Measurements from ENCODE around the gene ZBTB7A. TPM values are rescaled to one million over a fixed set of nuclear protein-coding genes. Genes with fewer than 3 reads are reported as not detected.

ZBTB7A gene
- total RNA-seq, 3 donors from 2014 or later: 29.0 to 38.7 (median 29.8) TPM

DNA sequence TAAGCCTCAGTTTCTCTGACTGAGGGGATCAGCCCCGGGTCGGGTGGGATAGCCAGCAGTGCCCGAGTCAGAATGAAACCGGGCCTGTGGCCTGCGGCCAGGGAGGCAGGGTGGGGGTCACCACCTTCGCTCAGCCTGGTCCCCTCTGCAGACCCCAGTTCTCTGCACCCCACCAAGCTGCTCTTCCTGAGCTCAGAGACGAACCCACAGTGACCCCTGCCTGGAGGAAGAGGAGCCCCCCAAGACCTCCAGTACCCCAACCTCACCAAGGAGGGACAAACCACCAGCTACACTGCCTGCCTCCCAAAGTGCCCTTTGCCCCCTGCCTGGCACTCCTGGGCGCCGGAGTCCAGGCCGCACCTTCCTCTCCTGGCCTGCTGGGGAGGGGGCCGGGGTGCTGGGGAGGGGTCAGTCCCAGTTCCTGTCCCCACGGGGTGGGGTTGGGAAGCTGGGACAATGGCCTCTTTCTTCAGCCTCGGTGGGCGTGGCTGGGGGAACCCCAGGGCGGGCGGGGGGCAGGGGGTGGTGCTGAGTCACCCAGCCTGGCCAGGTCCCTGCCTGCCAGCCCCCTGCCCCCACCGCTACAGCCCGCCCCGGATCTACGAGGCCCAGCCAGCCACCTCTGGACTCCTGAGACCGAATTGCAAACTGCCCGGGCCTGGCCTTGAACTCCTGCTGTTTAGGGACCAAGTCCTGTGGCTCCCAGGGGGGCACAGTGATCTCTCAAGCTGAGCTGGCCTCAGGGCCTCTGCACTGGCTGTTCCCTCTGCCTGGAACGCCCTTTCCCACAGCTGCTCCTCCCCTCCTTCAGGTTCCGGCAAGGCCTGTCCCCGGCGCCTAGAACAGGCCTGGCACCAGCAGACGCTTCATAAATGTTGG, 14.3 kb downstream of the ZBTB7A start:
- intact Hi-C loops (cut with DNase I; ENCODE audit: low total_unique reads): no loop called here
- Histone ChIP-seq H3K27ac (peak overlapping the region; percentile 83 to 94), H3K27me3 (no peaks in the 10 kb centered on the region), H3K4me3 (peak overlapping the region; percentile 4 to 56 (median 26)), H3K4me1 (peaks cover 17 to 21% of the 10 kb centered on the region in 2 donors), H3K9me3 (no peaks in the 10 kb centered on the region), H3K36me3 (peaks cover 9% of the 10 kb centered on the region)
- DNase-seq (ENCODE audit: low spot score in 2 of 2): peak in 1 of 2 donors; percentile 81
- TF ChIP-seq, protein P1, sequence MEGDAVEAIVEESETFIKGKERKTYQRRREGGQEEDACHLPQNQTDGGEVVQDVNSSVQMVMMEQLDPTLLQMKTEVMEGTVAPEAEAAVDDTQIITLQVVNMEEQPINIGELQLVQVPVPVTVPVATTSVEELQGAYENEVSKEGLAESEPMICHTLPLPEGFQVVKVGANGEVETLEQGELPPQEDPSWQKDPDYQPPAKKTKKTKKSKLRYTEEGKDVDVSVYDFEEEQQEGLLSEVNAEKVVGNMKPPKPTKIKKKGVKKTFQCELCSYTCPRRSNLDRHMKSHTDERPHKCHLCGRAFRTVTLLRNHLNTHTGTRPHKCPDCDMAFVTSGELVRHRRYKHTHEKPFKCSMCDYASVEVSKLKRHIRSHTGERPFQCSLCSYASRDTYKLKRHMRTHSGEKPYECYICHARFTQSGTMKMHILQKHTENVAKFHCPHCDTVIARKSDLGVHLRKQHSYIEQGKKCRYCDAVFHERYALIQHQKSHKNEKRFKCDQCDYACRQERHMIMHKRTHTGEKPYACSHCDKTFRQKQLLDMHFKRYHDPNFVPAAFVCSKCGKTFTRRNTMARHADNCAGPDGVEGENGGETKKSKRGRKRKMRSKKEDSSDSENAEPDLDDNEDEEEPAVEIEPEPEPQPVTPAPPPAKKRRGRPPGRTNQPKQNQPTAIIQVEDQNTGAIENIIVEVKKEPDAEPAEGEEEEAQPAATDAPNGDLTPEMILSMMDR (IDR thresholded peaks at IDR 0.05): no peak
- TF ChIP-seq POLR2AphosphoS5 (IDR thresholded peaks at IDR 0.05) (no peak), POLR2A (IDR thresholded peaks at IDR 0.05) (no peak)

DNA sequence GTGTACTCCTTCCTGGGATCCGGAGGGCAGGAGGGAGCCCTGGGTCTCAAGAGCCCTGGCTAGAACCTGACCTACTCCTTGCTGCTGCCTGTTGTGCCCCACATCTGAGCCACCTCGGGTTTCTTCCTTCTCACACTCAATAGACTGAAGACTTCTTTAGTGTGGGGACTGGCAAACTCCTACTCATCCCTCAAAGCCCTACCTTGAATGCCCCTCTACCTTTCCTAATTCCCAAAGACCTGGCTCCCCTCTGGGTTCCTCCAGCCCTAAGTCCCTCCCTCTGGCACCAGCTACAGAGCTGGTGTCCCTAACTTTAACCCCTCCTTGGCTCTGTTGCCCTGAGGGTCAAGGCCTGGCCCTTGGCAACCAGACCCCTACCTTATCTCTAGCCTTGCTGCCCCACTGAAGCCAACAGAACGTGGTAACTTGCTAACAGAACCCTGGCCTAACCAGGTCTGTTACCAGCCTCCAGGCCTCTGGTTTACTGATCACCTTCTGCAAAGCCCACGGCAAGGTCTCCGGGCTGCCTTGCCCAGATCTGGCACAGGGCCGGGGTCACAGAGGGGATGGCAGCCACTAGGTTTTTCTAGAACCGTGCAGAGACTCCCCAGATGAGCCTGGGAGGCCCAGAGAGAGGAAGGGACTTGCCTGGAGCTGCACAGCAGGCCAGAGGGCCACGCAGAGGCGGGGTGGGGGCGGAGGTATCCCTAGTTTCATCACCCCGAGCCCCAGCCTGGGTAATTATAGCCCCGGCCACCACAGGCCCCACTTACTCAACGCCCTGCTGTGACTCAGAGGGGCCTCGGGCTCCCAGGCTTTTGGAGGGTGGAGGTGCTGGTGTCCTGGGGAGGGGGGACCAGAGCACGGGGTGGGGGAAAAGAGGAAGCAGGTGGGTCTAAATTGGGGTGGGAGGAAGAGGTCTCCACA, 15.3 kb downstream of the ZBTB7A start:
- no peak for DNase-seq (ENCODE audit: low spot score in 2 of 2)
- Histone ChIP-seq H3K36me3 (peaks cover 9% of the 10 kb centered on the region), H3K27ac (peak overlapping the region; percentile 83 to 94), H3K9me3 (no peaks in the 10 kb centered on the region), H3K4me3 (peak overlapping the region in 1 of 3 donors; percentile 56), H3K4me1 (peaks cover 17 to 21% of the 10 kb centered on the region in 2 donors), H3K27me3 (no peaks in the 10 kb centered on the region)
- intact Hi-C loops (cut with DNase I; ENCODE audit: low total_unique reads): no loop called here
- TF ChIP-seq POLR2AphosphoS5 (IDR thresholded peaks at IDR 0.05): peak in 1 of 3 donors; percentile 27
- TF ChIP-seq, protein P1 (IDR thresholded peaks at IDR 0.05): no peak

DNA sequence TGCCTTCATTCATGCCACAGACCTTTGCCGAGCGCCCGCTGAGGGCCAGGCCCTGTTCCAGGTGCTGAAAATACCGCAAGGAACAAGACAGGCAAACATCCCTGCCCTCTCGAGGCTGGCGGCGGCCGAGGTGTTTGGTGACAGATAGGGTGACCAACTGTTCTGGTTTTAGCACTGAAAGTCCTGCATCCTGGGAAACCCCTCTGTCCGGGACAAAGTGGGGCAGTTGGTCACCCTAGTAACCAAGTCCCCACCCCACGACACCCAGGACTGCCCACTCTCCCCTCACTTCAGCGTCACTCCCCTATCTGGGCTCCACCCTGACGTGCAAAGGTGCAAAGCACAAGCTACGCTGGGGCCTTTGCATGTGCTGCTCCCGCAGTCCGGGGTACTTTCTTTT, 17.3 kb downstream of the ZBTB7A start:
- no peak for DNase-seq (ENCODE audit: low spot score in 2 of 2)
- TF ChIP-seq POLR2A (IDR thresholded peaks at IDR 0.05) (no peak), POLR2AphosphoS5 (IDR thresholded peaks at IDR 0.05) (no peak)
- TF ChIP-seq, protein P1 (IDR thresholded peaks at IDR 0.05): no peak
- H3K4me3 ChIP-seq: no peak overlapping the region
- H3K27me3 ChIP-seq: no peaks in the 10 kb centered on the region
- H3K27ac ChIP-seq: peak overlapping the region; percentile 25 to 40
- intact Hi-C loops (cut with DNase I; ENCODE audit: low total_unique reads): no loop called here
- H3K36me3 ChIP-seq: peaks cover 9% of the 10 kb centered on the region
- no peaks in the 10 kb centered on the region for H3K9me3 ChIP-seq
- peaks cover 17 to 21% of the 10 kb centered on the region in 2 donors for H3K4me1 ChIP-seq

GRCh38 chr19:4046946-4047683, 19.6 kb downstream of the ZBTB7A start:
- H3K4me1 ChIP-seq: peaks cover 6 to 17% of the 10 kb centered on the region in 2 donors
- intact Hi-C loops (cut with DNase I; ENCODE audit: low total_unique reads): no loop called here
- TF ChIP-seq, protein P1 (IDR thresholded peaks at IDR 0.05): no peak
- TF ChIP-seq POLR2AphosphoS5 (IDR thresholded peaks at IDR 0.05) (no peak), POLR2A (IDR thresholded peaks at IDR 0.05) (no peak)
- H3K4me3 ChIP-seq: no peak overlapping the region
- no peak overlapping the region for H3K27ac ChIP-seq
- H3K36me3 ChIP-seq: no peaks in the 10 kb centered on the region
- no peaks in the 10 kb centered on the region for H3K9me3 ChIP-seq
- no peaks in the 10 kb centered on the region for H3K27me3 ChIP-seq
- no peak for DNase-seq (ENCODE audit: low spot score in 2 of 2)
